Measurements from ENCODE around the gene PCDHA9.

- TF ChIP-seq CTCF (IDR thresholded peaks at IDR 0.05; ENCODE audit: low read length), result peak; percentile 22; the same call in 1 of the 2 replicates
- TF ChIP-seq EZH2 (IDR thresholded peaks at IDR 0.05; ENCODE audit: borderline replicate concordance, low read length), result no peak
Observed at GRCh38 chr5:140882591-140882899, 34.4 kb downstream of the PCDHA9 start.

All from OCI-LY1 (cell line).